ENCODE results near the gene CDC42BPG. TPM values are rescaled to one million over a fixed set of nuclear protein-coding genes. Genes with fewer than 3 reads are reported as not detected.

The CDC42BPG gene
- total RNA-seq = 0.42 and 1.0 TPM in 2 replicates

GRCh38 chr11:64844330-64845128, at the start of gene CDC42BPG:
CDC42BPG (minus strand) TSS chr11:64844653; CDS start chr11:64844569, 84 bp downstream.
- intact Hi-C loops (cut with micrococcal nuclease) = loop anchor here (2.0 to 5.0 kb wide), 2 partner anchors 34 to 57 kb away; partner anchors contain the start of gene MEN1

- intact Hi-C loops (cut with micrococcal nuclease) = loop anchor here (1.0 kb wide), 1 partner anchor 46 kb away; no protein-coding TSS in a partner anchor
These were observed 49.0 kb upstream of the CDC42BPG start for GRCh38 chr11:64893194-64894069.

GRCh38 chr11:64892838-64893193, 48.4 kb upstream of the CDC42BPG start:
- intact Hi-C loops (cut with micrococcal nuclease) = no loop called here

- intact Hi-C loops (cut with micrococcal nuclease) = no loop called here
These were observed 48.0 kb upstream of the CDC42BPG start for GRCh38 chr11:64892411-64892831.

- intact Hi-C loops (cut with micrococcal nuclease) = no loop called here
These were observed 47.4 kb upstream of the CDC42BPG start for GRCh38 chr11:64891880-64892279.

GRCh38 chr11:64891215-64891848, 46.9 kb upstream of the CDC42BPG start:
- intact Hi-C loops (cut with micrococcal nuclease) = no loop called here

- intact Hi-C loops (cut with micrococcal nuclease) = no loop called here
These were observed 46.1 kb upstream of the CDC42BPG start for GRCh38 chr11:64890522-64890939.

GRCh38 chr11:64888729-64889511, 44.5 kb upstream of the CDC42BPG start:
- intact Hi-C loops (cut with micrococcal nuclease) = loop anchor here (1.0 kb wide), 2 partner anchors 9 to 42 kb away; no protein-coding TSS in a partner anchor

GRCh38 chr11:64888406-64888728, 43.9 kb upstream of the CDC42BPG start:
- intact Hi-C loops (cut with micrococcal nuclease) = loop anchor here (1.0 kb wide), 2 partner anchors 8 to 41 kb away; no protein-coding TSS in a partner anchor

- intact Hi-C loops (cut with micrococcal nuclease) = loop anchor here (1.0 kb wide), 2 partner anchors 8 to 41 kb away; no protein-coding TSS in a partner anchor
These were observed 43.4 kb upstream of the CDC42BPG start for GRCh38 chr11:64887757-64888405.

- intact Hi-C loops (cut with micrococcal nuclease) = no loop called here
These were observed 42.8 kb upstream of the CDC42BPG start for GRCh38 chr11:64887234-64887756.

GRCh38 chr11:64885367-64886286, 41.2 kb upstream of the CDC42BPG start:
- intact Hi-C loops (cut with micrococcal nuclease) = loop anchor here (1.0 kb wide), 1 partner anchor 34 kb away; no protein-coding TSS in a partner anchor

GRCh38 chr11:64884019-64884418, 39.6 kb upstream of the CDC42BPG start:
- intact Hi-C loops (cut with micrococcal nuclease) = no loop called here

- intact Hi-C loops (cut with micrococcal nuclease) = no loop called here
These were observed 39.1 kb upstream of the CDC42BPG start for GRCh38 chr11:64883575-64883974.

- intact Hi-C loops (cut with micrococcal nuclease) = no loop called here
These were observed 37.8 kb upstream of the CDC42BPG start for GRCh38 chr11:64882243-64882642.

GRCh38 chr11:64881476-64881875, 37.0 kb upstream of the CDC42BPG start:
- intact Hi-C loops (cut with micrococcal nuclease) = no loop called here

- intact Hi-C loops (cut with micrococcal nuclease) = loop anchor here (1.0 kb wide), 1 partner anchor 8 kb away; no protein-coding TSS in a partner anchor
These were observed 36.0 kb upstream of the CDC42BPG start for GRCh38 chr11:64880240-64881001.
